Renal cortex interstitium (tissue), 11 donors: ENCODE measurements around the gene GNAL. TPM values are rescaled to one million over a fixed set of nuclear protein-coding genes. Genes with fewer than 3 reads are reported as not detected.

ENCODE experiments used
- DNase-seq, 11 donors: peaks; one replicate each; pipeline ENCODE4 v3.0.0-alpha.2; 2013; ENCODE audit warnings: low read depth in 9 of 11, low spot score in 4 of 11; ENCODE audit errors: extremely low read depth in 1 of 11
- polyA plus RNA-seq, 3 donors: library from polyadenylated mRNA; unstranded; fragments of 120-200 nt; gene quantifications; one replicate each; pipeline ENCODE4 v1.2.1, GENCODE V29; 2013; ENCODE audit not compliant: insufficient read length in 3 of 3

The GNAL gene
- polyA plus RNA-seq, 3 donors, result 3.7 to 4.1 (median 4.0) TPM

DNA sequence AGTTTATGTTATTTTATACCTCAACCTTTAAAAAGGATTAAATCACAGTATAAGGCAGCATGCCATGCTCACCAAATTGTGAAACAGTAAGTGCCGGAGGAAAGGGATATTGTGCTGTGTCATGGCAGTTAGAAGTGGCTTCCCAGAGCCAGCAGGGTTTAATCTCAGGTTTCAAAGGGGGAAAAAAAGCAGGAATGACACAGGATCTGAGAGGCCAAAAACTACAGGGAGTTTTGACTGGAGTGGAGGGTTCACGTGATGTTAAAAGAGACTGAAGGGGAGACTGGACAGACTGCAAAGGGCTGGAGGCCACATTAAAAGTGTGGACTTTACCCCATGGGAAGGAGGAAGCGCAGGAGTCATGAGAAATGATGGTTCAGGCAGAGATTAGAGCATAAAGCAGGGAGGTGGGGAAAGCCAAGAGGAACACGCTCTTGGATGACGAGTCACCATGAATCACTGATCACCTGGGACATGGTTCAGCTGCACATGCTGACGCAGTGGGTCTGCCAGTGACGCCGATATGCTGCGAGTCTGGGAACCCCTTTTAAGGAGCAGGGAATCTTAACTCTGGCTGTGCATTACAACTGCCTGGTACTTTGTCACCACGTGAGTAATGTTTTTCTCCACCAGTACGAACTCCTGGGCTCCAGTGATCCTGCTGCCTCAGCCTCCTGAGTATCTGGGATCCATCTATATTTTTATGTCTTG, 168.3 kb downstream of the GNAL start:
- peak in 8 of 11 donors; percentile 20 to 65 (median 45) for DNase-seq

- DNase-seq, result no peak
Measured at GRCh38 chr18:11859282-11859830, 170.3 kb downstream of the GNAL start.

DNA sequence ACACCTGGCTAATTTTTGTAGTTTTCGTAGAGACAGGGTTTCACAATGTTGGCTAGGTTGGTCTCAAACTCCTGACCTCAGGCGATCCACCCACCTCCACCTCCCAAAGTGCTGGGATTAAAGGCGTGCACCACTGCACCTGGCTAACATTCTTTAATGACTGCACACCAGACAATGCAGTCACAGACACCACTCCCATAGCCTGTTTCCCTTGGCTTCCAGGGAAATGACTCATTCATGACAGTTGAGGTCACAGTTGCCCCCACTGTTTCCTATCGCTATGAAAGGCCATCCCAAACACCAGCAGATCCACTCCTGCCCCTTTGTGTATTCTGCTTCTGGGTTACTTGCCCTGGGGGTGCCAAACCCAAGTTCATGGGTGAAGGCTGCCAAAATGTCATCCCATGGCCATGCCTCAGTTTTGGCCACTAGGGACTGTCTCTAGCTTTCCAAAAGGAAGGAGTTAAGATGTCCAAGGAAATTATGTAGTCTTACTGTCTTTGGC, 170.9 kb downstream of the GNAL start:
- DNase-seq, result no peak

DNA sequence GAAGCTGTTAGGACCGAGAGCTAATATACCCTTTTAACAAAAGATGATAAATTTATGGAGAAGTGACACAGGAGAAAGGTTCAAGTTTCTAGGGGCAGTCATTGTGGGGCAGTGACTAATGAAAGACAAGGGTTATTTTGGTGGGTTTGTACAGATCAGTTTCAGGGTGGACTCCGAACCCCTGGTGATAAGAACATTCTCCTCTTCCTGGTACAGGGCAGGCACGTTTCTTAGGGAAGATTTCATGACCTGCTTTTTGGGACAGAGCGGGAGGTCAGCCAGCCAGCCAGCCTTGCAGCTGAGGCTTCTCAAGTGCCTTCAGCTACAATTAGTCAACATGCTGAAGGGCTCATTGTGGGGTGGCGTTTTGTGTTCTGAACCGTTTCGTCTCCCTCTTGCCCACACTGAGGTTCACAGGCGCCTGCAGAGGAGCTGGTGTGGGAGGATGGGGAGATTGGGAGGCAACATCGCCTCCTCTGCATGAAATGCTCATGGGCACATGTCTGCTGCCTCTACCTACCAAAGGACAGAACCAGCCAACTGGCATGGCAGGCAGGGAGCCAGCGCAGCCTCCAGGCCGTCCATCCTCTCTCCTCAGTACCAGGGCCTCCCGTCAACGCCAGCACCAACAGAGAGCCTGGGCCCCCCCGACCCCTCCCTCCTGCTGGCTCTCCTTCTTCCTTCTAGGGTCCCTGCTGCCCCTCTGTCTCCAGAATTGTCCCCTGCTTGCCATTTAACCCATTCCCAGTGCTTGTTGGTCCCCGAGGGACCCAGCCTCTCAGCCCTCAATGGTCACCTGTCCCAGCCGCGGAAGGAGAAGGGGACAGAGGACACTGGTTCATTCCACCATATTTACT, 171.8 kb downstream of the GNAL start:
- DNase-seq, result no peak

- DNase-seq, result no peak
Measured at GRCh38 chr18:11861583-11862288, 172.7 kb downstream of the GNAL start.

GRCh38 chr18:11862468-11863137, 173.5 kb downstream of the GNAL start:
- no peak for DNase-seq

GRCh38 chr18:11864471-11864870, 175.4 kb downstream of the GNAL start:
- DNase-seq, result no peak

GRCh38 chr18:11865071-11865470, 176.0 kb downstream of the GNAL start:
- DNase-seq, result no peak

DNA sequence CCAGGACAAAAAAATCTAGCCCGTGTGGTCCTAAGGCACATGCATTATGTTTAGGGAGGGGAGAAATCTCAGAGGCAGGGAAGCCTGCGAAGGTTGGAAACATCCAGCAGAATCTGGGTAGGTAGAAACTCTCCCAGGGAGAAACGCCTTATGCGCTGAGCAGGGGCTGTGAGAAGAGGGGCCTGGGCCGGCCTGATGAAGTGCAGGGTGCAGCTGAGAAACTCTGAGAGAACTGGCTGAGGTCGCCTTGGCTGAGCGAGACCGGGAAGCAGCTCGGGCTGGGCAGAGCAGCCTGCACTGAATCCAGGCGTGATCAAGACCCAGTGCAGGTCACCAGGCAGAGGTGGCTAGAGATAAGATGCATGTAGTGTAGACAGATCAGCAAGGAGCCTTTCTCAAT, 177.3 kb downstream of the GNAL start:
- no peak for DNase-seq

DNA sequence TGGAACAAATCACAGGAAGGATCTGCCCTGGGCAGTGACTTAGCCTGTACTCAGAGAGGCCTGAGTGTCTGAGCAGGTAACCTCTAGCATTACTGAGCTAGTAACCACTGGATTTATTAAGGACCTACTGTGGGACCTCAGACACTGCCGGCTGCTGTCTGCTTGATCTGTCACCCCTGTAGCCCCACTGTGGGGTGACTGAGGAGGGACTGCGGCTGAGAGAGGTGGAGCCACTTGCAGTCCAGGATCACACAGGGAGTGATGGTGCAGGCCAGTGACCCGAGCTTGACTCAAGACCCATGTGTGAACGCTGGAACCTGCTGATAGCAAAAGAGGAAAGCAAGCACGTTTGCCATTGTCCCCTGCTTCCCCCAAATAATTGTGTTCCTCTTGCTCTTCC, 177.7 kb downstream of the GNAL start:
- DNase-seq, result no peak

- DNase-seq, result no peak
Measured at GRCh38 chr18:11868230-11868629, 179.2 kb downstream of the GNAL start.

DNA sequence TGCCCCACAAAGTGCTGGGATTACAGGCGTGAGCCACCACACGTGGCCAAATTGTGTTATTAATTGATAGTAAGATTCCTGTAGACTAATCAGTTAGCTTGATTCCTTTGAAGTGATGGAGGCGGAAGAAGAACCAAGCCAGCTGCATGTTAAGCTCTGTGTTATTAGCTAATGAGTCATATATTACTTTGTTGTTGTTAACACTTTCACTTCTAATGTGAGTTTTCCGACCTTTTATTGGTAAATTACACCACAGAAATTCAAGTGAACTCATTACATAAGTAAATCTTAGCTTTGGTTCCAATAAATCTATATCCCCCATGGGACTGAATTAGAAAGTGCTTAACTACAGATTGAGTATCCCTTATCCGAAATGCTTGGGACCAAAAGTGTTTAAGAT, 182.4 kb downstream of the GNAL start:
- DNase-seq, result no peak

GRCh38 chr18:11872479-11873136, 183.5 kb downstream of the GNAL start:
- no peak for DNase-seq

DNA sequence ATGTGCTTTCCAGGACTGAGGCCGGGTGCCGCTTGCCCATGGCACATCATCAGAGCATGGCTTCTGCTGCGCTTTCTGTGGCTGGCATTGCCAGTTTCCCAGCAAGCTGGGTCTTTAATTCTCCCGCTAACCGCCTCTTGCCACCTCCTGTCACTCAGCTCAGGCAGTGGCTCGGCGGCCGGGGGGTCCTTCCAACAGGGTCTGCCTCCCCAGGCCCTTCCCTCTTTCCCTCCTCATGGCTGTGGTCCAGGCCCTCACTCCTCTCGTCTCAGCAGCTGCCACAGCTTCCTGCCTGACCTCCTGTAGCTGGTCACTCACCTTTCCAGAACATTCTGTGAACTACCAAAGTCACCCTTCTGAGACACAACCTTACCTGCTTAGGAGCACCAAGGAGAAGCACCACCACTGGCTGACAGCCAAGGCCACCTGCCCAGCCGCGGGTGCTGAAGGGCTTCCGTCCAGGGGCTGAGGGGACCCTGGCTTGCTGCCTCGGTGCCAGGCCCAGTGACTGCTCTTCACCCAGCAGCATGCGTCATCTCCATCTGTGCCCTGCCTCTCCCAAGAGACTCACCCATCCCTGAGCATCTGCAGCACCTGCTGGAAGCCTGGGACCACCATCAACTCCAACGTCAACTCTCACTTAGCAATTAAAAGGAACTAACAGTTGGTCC, 184.7 kb downstream of the GNAL start:
- DNase-seq, result no peak

- no peak for DNase-seq
Measured at GRCh38 chr18:11874676-11875075, 185.6 kb downstream of the GNAL start.

DNA sequence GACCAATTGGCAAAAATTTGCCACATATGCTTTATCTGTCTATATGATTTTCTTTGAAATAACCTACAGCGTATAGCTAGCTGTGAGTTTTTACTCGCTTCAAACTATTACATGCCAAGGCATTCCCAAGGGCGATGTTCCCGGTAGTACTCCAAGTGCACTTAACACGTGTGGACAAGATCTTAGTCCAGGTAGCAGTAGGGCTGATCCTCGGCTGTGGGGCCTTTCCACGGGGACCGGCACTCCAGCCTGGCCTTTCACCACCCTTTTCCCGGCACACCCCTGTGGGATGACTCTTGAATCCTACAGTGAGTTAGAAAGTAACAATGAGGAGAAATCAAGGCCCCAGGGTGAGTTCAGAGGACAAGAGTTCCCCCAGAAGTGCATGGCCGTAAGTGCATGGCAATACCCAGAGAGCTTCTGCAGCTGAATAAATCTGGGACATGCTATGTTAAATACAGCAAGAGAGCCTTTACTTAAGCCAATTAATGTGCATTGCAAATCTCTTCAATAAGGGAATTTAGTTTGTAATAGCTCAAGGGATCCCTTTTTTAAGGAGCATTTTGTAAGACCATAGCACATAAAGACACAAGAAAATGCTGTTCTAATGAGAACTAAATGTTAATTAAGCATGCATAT, 188.6 kb downstream of the GNAL start:
- DNase-seq, result no peak

DNA sequence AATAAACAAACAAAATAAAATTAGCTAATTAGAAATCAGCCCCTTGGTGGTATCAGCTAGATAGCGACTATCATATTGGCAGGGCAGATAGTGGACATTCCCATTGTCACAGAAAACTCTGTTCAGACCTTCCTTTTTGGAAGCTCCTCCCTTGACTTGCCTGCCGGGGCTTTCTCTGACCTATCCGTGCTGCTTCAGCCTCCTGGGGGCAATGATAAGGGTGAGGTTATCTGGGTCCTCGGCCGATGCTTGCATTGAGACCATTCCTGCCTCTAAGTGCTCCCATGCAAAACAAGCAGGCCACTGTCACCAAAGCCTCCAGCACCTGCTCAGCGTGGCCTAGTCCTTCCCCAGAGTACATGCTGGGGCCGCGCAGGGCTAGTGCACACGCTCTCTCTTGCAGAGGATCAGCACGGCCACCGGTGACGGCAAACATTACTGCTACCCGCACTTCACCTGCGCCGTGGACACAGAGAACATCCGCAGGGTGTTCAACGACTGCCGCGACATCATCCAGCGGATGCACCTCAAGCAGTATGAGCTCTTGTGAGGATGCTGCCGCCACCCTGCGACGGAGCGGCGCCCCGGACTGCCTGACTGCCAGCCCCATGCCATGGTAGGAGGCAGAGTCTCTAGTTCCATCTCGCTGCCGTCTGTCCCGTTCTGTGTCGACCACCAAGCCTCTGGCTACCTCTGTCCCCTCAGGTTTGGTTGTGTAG, 191.7 kb downstream of the GNAL start:
- no peak for DNase-seq
